IPS-11a (cell line): ENCODE measurements around the gene RIMKLB.
"Not testable (repeated sequence)": the region's sequence is repeated elsewhere in the genome, so short reads cannot be mapped to it uniquely, and the experiment has no call there.

ENCODE experiments used
- H3K4me3 ChIP-seq: one replicate; pipeline ENCODE4 v1.5.1; 2013; ENCODE audit warnings: low read depth, low read length, control low read depth

The RIMKLB gene

DNA sequence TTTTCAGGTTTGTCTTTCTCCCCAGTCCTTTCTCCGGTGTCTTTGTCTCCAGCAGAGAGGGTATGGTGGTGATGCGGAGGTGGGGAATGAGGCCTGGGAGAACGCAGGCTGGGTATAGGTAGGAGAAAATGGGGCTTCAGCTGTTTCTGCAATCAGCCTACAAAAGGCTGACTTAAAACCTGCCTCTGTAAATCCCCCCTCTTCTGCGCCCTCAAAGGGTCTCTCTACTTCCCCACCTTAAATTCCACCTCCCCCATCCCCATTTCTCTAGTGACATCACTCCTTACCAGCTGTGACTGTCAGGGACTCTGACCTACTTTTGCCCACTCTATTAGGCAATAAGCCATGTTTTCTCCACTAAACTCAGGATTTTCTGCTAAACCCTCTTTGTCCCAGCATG, 8.1 kb upstream of the RIMKLB start:
- H3K4me3 ChIP-seq: no peak overlapping the region

DNA sequence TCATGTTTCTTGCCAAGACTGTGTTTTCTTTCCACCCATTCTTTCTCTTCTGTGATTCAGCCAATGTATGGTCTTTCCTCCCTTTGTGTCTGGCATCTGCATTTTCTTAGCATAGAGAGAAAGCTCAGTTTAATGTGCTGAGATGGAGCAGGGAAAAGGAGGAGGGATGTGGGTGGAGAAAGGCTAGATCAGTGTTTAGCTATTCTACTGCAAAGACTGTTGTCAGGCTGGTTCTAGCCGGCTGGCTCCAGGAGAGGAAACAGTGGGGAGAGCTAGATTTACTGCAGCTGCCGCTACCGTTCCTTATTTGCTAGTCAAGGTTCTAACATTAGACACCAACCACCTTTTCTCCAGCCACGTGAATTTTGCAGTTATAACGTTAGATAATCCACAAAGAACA, 5.2 kb upstream of the RIMKLB start:
- H3K4me3 ChIP-seq: no peak overlapping the region

DNA sequence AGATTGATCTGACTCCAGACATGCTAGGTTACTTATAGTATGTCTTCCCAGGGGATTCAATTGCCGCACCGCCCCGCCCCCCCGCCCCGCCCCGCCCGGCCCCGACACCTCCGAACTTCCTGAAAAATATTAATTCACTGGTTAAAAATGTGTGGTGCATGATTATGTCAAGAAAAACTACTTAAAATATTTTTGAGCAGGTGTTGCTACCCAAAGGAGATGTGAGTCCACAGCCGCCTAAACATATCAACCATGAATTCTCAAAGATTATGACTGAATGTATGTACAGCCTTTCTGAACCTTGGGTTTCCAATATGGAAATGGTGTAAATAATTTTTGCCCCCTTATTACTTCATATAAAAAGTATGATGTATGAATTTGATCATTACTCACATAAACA, 2.7 kb upstream of the RIMKLB start:
- H3K4me3 ChIP-seq: no peak overlapping the region

DNA sequence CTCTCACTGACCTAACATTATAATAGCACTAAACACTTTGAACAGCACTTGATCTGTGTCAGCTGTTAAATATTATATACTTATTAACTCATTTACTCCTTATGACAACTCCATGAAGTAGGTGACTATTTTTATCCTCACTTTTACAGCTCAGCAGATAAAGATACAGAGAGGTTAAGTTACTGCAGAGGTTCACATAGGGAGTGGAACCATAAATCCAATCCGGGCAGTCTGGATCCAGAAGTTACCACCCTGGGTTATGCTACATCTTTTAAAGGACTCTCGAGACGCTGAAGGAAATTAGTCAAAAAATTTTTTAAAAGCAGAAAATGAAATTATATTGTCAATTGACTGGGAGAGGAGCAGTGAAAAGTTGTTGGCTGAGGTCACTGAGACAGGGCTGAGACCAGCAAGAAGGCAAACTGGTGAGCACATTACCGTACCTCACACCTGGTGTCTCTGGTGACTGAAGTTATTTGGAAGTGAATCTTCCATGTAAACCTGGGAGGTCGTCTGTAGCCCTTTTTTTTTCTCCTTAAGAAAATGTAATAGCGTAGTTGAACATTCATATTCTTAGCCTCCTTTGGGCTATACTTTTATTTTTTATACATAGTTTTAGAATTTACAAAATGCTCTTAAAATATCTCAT, 1.2 kb upstream of the RIMKLB start:
- peak overlapping the region; percentile 44 for H3K4me3 ChIP-seq

DNA sequence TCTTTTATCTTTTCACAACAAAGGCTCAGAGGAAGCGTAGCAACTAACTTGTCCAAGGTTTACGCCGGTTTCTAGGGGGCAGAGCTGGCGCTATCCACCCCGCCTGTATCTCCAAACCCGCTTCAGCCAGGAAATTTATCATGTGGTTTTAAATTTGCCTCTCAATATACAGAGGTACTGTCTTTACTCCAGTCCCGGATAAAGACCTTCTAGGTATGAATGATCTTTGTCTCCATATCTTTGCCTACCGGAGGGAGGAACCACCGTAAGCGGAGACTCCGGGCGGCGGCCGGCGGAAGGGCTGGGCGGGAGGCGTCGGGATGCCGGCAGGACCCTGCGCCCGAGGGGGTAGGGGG, 693 bp upstream of the RIMKLB start:
- peak overlapping the region; percentile 44 for H3K4me3 ChIP-seq

DNA sequence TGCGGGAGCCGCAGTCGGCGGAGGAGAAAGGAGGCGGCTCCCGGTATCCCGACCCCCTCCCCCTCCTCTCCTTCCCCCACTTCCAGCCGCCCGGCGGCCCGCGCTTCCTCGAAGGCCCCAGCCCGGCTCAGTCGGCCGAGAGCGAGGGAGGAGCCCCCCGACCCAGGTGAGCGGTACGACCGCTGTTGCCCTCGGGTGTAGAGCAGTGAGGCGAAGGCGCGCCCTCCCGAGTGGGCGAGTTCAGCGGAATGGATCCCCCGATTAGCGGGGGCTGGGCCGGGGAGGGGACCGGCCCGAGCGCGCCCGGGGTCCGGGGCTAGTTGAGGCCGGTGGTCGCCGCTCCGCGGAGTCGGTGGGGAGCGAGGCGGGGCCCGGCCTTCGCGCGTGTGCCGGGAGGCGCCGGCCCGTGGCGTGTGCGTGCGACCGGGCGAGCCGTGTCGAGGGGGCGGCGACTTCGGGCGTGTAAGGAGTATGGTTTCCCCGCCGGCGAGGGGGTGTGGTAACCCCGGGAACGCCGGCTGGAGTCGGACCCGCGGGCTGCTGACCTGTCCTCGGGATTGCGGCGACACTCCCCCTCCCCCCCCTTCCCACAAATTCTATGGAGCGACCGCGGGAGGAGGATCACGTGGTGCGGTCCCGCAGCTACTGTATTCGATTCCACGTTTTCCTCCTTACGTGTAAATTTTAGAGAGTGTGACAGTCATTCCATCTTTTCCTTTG, 501 bp downstream of the RIMKLB start:
- peak overlapping the region; percentile 84 for H3K4me3 ChIP-seq

DNA sequence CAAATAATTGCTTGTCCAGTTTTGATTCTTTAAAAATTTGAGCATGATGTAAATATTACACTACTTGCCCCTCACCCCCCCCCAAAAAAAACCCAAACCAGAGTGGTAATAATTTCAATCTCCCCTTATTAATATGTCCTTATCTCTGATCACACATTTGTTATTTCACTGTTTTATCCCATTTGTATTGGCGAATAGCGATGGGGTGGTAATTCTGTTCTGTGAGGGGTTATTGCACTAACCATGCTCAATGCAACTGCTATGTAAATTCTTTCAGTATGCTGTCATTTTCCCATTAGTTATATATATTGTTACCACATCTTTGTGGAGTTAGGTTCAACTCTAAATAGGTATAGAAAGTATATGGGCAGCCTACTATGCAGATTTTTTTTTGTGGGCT, 1.1 kb downstream of the RIMKLB start:
- H3K4me3 ChIP-seq: peak overlapping the region; percentile 84

DNA sequence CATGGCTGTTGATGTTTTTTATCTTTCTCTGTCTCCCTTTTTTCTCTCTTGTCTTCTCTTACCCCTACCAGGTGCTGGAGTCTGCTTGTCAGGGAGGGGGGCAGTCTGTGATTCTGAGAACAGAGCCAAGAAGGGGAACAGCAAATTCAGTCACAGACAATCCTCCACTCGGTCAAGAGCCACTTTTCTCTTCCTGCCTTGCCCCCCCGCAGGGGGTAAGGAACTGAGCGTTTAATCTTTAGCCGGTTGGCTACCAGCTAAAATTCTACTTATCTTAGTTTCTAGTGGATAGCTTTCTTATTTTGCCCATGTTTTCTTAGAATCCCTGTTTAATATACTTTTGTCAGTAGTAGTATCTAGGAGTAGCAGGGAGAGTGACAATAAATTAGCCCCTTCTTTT, 1.9 kb downstream of the RIMKLB start:
- peak overlapping the region; percentile 10 for H3K4me3 ChIP-seq

DNA sequence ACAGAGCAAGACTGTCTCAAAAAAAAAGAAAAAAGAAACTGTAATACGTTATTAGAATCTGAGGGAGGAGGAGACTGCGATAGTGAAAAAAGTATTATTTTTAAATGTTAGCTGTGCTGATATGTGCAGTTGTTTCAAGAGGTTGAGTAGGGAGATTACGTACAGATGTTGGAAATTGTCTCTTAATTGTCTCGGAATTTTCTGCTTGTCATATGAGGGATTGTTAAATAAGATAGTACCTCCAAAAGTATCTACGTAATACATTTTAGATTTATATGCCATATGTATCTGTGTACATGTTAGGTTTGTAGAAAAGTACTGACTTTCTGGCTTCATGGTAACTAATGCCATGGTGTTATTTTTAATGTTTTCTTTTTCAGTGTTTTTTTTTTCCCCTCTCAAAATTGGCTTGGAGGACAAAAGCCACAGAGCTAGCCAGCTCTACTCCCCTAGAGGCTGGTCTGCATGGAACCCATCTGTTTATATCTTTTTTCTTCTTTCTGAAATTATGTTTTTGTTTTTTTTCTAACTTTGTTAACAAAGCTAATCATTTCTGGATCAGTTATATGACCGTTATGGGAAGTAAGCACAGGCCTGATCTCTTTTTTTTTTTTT, 3.4 kb downstream of the RIMKLB start:
- no peak overlapping the region for H3K4me3 ChIP-seq

DNA sequence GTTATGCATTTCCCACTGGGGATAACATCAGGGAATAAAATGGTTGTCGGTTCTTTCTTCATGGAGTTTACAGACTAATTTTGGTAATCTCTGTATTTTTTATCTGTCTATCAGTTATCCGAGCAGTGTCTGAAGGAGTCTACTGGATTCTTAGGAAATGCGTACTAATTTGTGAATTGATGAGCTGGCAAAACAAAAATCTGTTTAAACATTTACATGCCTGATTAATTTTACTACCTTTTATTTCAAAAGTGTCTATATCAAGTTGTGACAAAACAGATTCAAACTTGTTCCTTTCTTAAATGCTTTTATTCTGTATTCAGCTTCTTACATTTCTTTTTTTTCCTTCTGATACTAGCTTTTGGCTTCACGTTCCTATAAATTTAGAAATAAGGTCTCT, 4.4 kb downstream of the RIMKLB start:
- no peak overlapping the region for H3K4me3 ChIP-seq

DNA sequence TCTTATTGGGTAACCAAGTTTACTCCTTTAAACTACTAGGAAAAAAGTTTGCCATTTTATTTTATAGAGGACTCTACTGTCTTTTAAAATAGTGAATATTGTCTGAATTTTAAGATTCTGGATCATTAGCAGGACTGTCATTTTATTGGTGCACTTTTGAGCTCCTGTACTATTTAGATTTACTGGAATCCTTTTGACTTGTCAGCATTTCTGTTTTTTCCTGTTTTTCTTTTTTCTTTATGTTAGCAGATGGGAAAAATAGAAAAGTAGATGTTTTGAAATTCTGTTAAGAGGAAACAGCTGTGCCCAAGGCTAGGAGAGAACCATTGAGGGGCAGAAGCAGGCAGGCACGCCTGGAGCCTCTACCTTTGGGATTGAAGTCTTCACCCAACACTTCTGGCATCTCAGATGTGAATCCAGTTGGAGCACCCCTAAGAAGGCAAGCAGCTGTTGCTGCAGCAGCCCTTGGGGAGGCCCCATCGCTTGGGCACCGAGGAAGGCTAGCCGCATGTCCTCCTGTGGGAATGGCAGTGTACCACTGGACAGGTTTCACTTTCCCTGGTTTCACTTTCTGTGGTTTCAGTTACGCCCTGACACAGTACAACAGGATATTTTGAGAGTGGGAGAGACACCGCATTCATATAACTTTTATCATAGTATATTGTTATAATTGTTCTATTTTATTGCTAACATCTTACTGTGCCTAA, 11.5 kb downstream of the RIMKLB start:
- no peak overlapping the region for H3K4me3 ChIP-seq

DNA sequence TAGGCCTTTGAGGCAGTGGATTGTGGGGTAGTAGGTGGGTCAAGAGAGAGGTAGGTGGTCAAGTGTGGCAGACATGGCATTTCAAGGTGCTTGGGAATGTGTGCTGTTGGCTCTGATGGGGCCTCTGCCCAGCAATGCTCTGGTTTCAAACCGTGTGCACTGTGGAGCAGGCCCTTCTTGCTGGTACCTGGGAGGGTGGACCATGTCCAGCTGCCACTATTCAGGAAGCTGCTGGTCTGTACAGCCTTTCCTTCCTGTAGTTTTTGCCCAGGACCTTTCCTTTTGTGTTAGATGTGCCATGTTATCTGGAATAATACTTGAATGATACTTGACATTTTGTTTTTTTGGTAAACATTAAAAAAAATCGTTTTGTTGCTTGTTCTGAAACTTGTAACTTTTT, 14.8 kb downstream of the RIMKLB start:
- no peak overlapping the region for H3K4me3 ChIP-seq

DNA sequence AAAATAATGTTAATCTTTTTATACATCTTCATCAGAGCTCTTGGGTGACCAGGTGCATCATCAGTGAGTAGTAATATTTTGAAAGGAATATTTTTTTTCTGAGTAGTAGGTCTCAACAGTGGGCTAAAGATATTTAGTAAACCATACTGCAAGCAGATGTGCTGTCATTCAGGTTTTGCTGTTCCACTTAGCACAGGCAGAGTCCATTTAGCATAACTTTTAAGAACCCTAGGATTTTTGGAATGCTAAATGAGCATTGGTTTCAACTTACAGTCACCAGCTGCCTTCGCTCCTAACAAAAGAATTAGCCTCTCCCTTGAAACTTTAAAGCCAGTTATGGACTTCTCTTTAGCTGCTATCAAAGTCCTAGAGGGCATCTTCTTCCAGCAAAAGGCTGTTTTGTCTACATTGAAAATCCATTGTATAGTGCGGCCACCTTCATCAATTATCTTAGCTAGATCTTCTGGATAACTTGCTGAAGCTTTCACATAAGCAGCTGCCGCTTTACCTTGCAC, 24.6 kb downstream of the RIMKLB start:
- no peak overlapping the region for H3K4me3 ChIP-seq

DNA sequence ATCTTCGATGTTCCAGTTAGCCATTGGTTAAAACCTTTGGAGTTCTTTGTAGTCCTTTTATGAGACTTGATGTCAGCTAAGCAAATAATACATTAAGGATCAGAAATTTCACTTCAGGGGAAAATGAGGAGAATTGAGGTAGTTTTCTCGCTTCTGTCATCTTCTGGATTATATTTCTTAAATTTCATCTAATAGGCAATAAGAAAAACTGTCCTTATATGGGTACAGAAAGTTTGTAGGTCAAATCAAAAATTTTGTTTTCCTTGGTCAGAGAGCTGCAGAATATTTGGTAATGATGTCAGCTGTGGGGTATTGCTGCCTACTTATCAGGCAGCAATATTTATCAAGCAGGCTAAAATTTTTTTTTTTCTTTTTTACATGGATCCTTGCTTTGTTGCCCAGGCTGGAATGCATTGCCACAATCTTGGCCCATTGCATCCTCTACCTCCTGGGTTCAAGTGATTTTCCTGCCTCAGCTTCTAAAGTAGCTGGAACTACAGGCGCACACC, 37.1 kb downstream of the RIMKLB start:
- H3K4me3 ChIP-seq: no peak overlapping the region

DNA sequence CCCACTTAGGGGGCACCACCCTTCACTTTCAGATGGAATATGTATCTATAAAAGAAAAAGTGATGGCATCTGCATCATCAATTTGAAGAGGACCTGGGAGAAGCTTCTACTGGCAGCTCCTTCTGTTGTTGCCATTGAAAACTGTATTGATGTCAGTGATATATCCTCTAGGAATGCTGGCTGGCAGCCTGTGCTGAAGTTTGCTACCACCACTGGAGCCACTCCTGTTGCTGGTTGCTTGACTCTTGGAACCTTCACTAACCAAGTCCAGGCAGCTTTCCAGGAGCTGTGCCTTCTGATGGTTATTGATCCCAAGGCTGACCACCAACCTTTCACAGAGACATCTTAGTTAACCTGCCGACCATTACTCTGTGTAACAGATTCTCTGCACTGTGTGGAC, 44.7 kb downstream of the RIMKLB start:
- H3K4me3 ChIP-seq: no peak overlapping the region

DNA sequence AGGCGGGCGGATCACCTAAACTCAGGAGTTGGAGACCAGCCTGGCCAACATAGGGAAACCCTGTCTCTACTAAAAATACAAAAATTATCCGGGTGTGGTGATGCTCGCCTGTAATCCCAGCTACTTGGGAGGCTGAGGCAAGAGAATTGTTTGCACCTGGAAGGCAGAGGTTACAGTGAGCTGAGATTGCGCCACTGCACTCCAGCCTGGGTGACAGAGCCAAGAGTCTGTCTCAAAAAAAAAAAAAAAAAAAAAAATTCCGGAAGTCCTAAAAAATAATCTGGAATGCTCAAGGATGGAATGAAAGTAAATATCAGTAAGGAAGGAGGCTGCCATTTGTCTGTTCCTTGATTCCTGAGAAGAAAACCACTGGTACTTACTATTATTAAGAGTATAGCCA, 45.3 kb downstream of the RIMKLB start:
- H3K4me3 ChIP-seq: not testable (repeated sequence)

DNA sequence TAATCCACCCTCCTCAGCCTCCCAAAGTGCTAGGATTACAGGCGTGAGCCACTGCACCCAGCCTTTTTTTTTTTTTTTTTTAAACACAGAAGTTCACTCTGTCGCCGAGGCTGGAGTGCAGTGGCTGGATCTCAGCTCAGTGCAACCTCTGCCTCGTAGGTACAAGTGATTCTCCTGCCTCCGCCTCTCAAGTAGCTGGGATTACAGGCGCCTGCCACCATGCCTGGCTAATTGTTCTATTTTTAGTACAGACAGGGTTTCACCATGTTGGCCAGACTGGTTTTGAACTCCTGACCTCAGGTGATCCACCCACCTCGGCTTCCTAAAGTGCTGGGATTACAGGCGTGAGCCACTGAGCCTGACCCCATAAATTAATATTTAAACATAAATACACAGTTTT, 47.8 kb downstream of the RIMKLB start:
- H3K4me3 ChIP-seq: not testable (repeated sequence)

DNA sequence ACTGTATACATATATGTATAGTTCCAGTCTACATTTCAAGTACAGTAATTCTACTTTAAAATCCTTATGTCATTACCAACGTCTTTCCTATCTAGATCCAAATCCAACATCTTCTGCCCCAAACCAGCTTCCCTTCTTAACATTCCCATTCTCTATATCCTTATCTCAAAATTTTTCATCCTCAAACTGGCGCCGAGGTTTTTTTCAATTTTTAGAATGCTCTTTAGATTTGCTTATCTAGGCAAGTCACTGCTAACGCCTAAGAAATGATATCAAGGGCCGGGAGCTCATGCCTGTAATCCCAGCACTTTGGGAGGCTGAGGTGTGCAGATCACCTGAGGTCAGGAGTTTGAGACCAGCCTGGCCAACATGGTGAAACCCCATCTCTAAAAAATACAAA, 48.3 kb downstream of the RIMKLB start:
- H3K4me3 ChIP-seq: no peak overlapping the region

DNA sequence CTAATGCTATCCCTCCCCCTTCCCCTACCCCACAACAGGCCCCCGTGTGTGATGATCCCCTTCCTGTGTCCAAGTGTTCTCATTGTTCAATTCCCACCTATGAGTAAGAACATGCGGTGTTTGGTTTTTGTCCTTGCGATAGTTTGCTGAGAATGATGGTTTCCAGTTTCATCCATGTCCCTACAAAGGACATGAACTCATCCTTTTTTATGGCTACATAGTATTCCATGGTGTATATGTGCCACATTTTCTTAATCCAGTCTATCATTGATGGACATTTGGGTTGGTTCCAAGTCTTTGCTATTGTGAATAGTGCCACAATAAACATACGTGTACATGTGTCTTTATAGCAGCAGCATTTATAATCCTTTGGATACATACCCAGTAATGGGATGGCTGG, 62.3 kb downstream of the RIMKLB start:
- not testable (repeated sequence) for H3K4me3 ChIP-seq

DNA sequence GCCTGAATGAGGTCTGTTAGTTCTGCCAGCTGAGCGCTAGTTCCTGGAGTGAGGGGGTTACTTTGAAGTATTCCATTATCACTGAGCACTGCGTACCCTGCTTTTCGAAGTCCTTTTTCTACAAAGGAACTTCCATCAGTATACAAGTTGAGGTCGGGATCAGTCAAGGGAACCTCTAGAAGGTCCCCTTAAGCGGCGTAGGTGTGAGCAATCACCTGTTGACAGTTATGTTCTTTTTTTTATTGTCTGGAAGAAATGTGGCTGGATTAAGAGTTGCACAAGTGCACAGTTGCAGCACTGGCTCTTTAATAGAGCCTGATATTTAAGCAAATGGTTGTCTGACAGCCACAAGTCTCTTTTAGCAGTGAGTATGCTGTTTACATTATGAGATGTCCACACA, 64.9 kb downstream of the RIMKLB start:
- H3K4me3 ChIP-seq: not testable (repeated sequence)

DNA sequence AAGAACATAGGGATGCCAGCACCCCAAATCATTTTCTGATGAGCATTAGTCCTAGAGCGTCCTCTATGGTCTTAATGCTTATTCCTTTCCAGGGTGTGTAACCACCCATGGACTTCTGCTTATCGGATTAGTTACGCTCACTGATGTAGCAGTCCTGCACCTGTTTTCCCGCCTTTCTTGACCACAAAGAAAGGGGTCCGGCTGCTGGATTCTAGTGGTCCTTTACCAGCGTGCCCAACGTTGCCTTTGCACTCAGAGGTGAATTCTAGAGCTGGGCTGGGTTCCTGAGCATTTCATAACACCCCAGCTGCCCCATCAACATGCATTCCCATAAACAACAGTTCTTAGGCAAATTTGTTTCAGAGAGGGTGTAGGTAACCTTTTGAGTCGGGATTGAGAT, 68.3 kb downstream of the RIMKLB start:
- H3K4me3 ChIP-seq: not testable (repeated sequence)

DNA sequence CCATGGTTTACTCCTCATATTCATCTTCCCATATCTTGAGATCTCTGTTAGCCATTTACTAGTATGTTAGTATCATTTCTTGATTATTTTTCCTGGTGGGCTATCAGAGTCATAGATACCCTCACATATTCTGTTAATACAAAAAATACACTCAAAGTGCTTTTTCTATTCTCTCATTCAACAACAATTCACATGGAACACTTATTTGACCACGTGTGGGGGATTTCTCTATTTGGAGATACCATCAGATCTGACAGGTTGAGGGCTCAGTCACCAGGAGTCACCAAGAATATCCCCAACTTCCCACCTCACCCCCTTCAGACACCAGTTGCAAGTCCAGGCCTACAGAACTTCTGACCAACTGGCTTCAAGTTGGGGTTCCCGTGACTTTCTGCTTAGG, 72.7 kb downstream of the RIMKLB start:
- no peak overlapping the region for H3K4me3 ChIP-seq
